Stimulated activated CD8-positive, alpha-beta memory T cell treated with anti-CD3 and anti-CD28 coated beads, Interleukin-12 subunit alpha, Interleukin-12 subunit beta, amount 100 ng/mL, for 4 hours (primary cell): ENCODE measurements around the gene APOE.
A peak's percentile ranks its signal among the peaks of the same experiment; 100 is the strongest.

Experiments
- DNase-seq: peaks from one replicate; pipeline ENCODE4 v3.0.0-alpha.2; 2020; ENCODE audit warnings: low read depth

APOE gene

DNA sequence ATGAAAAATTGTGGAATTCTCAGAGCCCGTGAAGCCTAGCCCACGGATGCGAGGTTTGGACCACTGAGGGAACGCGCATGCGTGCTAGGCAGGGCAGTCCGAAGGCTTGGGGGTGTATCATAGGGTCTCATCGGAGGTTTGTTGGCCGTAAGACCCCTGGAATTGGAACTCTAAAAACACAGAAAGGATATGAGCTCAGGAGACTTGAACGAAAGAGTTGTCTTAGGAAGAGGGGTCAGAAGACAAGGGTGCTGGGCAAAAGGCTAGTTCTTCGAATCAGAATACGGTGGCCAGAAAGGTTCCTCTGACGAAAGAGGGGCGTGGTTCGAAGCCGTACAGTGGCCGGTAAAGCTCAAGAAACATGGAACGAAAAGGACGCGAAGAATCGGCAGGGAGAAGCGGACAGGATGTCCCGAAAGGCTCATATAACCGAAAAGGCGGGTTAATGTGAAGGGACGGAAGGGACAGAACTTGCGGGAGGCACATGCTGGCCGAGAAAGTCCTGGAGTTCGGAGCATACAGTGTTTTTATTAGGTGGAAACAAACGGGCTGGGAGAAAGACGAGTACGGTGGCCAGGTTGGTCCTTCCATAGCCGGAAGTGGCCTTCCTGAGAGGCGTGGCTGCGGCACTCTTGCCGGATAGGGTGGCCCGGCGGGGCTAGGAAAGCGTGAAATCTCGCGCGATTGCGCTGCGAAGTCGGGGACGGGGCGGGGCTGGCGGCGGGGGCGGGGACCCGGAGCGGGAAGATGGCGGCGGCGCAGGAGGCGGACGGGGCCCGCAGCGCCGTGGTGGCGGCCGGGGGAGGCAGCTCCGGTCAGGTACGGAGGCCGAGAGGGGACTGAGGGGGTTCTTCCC, 49.3 kb downstream of the APOE start, which contains the start of gene CLPTM1:
CLPTM1 (plus strand) TSS at position 732 of the 856 bp plus-strand sequence; CDS start at position 748, 16 bp downstream.
- peak; percentile 95 for DNase-seq

DNA sequence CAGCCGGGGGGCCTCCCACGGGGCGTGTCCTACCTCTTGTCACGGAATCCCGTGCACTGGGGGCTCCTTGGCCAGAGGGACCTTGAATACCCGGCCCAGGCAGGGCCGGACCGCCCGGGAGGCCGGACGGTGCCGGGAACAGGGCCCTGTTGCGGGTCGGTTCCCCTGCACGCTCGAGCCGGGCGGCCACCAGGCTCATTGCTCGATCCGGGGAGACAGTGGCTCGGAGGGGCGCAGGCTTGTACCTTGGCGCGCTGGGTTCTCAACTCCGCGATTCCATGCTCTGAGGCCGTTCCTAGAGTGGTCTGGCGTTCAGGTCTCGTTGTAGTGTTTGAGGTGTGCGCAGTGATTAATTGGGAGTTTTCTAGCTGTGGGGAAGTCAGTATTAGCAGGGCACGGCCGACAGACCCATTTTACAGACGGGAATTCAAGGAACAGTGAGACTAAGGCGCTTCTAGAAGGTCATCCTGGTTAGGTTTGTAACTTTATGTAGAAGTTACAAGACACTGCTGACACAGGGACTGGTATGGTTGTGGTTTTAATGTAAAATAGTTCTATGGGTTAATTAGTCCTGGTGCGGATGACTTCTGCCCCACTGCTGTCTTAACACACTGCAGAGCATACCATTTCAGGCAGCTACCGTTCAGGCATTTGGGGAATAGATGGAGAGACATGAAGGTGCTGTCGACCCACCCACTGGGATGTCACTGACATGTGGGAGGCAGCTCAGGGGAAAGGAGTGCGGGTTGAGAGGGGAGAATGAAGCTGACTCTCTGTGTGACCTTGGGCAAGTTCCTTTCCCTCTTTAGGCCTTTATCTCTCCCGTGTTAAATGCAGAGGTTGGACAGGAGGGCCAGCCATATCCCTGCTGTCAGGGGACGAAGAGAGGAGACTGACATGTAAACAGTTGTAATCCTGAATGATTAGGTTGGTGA, 50.2 kb downstream of the APOE start:
- DNase-seq: no peak

DNA sequence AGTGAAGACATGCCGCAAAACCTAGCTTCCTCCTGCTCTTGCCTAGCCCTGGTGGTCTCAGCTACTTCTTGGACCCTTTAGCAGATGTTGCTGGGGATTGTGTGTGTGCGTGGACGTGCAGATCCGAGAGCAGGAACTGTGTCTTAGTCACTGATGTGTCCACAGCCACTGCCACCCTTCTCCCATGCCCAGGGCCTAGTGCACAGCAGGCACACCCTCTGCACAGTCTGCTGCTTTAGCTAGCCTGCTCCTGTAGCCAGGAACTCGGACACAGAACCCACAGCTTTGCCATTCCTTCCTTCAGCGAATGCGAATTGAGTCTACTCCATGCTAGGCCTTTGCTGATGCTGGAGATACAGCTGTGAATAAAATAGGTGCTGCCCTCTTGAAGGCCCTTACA, 51.9 kb downstream of the APOE start:
- no peak for DNase-seq

DNA sequence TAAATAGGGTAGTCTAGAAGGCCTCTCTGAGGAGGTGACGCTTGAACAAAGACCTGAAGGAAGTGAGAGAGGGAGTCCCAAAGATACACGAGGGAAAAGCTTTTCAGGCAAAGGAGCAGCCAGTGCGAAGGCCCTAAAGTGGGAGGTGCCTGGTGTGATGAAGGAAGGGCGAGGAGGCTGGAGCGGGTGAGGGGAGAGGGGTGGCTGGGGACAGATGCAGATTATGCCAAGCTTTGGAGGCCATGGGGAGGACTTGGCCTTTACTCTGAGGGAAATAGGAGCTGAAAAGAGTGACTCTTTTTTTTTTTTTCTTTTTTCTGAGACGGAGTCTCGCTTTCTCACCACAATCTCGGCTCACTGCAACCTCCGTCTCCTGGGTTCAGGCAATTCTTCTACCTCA, 52.5 kb downstream of the APOE start:
- no peak for DNase-seq
